Neural progenitor cell (in vitro differentiated cells): ENCODE measurements around the gene HVCN1. TPM values are rescaled to one million over a fixed set of nuclear protein-coding genes. Genes with fewer than 3 reads are reported as not detected.

Source experiments
- DNase-seq: peaks from one replicate; pipeline ENCODE4 v3.0.0-alpha.2; 2016; ENCODE audit warnings: low spot score
- H2AFZ ChIP-seq: fragments of 200-600 bp; sonication (generic); replicated peaks from 2 replicates; pipeline ENCODE4 v1.6.1; 2016; ENCODE audit warnings: antibody characterized with exemption
- H3F3A ChIP-seq: fragments of 200-600 bp; sonication (generic); 2 replicates; pipeline ENCODE4 v1.6.1; 2016; ENCODE audit warnings: antibody characterized with exemption, low read depth
- H3K27ac ChIP-seq: fragments of 200-600 bp; sonication (generic); 2 replicates; pipeline ENCODE4 v1.5.1; 2016; ENCODE audit warnings: mild to moderate bottlenecking
- H3K27me3 ChIP-seq: fragments of 200-600 bp; sonication (generic); 2 replicates; pipeline ENCODE4 v1.6.1; 2016; ENCODE audit warnings: mild to moderate bottlenecking, moderate library complexity
- H3K36me3 ChIP-seq: fragments of 200-600 bp; sonication (generic); 2 replicates; pipeline ENCODE4 v1.5.1; 2016
- H3K4me1 ChIP-seq: fragments of 200-600 bp; sonication (generic); 2 replicates; pipeline ENCODE4 v1.6.1; 2016; ENCODE audit warnings: mixed run types
- H3K4me2 ChIP-seq: fragments of 200-600 bp; sonication (generic); 2 replicates; pipeline ENCODE4 v1.6.1; 2016
- H3K4me3 ChIP-seq: fragments of 200-600 bp; sonication (generic); 2 replicates; pipeline ENCODE4 v1.5.1; 2016
- H3K79me2 ChIP-seq: fragments of 200-600 bp; sonication (generic); 2 replicates; pipeline ENCODE4 v1.6.1; 2016; ENCODE audit warnings: low read depth
- H3K9ac ChIP-seq: fragments of 200-600 bp; sonication (generic); 2 replicates; pipeline ENCODE4 v1.6.1; 2016
- H3K9me3 ChIP-seq: fragments of 200-600 bp; sonication (generic); 2 replicates; pipeline ENCODE4 v1.5.1; 2016; ENCODE audit warnings: low read depth
- H4K20me1 ChIP-seq: fragments of 200-600 bp; sonication (generic); 2 replicates; pipeline ENCODE4 v1.6.1; 2016; ENCODE audit warnings: low read depth
- H3K27ac Mint-ChIP-seq: 3 replicates; pipeline ENCODE4 v1.8.0; 2021; ENCODE audit warnings: mixed read lengths
- H3K27me3 Mint-ChIP-seq: 2 replicates; pipeline ENCODE4 v1.8.0; 2022; ENCODE audit warnings: low read depth, mild to moderate bottlenecking, inconsistent platforms, moderate library complexity, mixed read lengths; ENCODE audit not compliant: insufficient read depth
- H3K36me3 Mint-ChIP-seq: 3 replicates; pipeline ENCODE4 v1.8.0; 2021; ENCODE audit warnings: mixed read lengths
- H3K4me1 Mint-ChIP-seq: 3 replicates; pipeline ENCODE4 v1.8.0; 2021; ENCODE audit warnings: mixed read lengths
- H3K4me3 Mint-ChIP-seq: 3 replicates; pipeline ENCODE4 v1.8.0; 2021; ENCODE audit warnings: mild to moderate bottlenecking, moderate library complexity, mixed read lengths
- H3K9me3 Mint-ChIP-seq: 3 replicates; pipeline ENCODE4 v1.8.0; 2020; ENCODE audit warnings: mixed read lengths
- CTCF ChIP-seq: fragments of 200-600 bp; sonication (generic); IDR thresholded peaks from 2 replicates; pipeline ENCODE4 v1.5.1; 2017; ENCODE audit warnings: antibody characterized with exemption, mild to moderate bottlenecking
- EZH2 ChIP-seq: fragments of 200-600 bp; sonication (generic); IDR thresholded peaks from 2 replicates; pipeline ENCODE4 v1.6.1; 2017; ENCODE audit warnings: antibody characterized with exemption, mild to moderate bottlenecking, moderate library complexity
- EZH2phosphoT487 ChIP-seq: fragments of 200-600 bp; sonication (generic); IDR thresholded peaks from 2 replicates; pipeline ENCODE4 v1.6.1; 2017; ENCODE audit warnings: antibody characterized with exemption
- total RNA-seq: library from RNA; depleted of rRNA; stranded (reverse); fragments of >200 nt; gene quantifications from 2 replicates; pipeline ENCODE4 v1.2.3, GENCODE V29; 2015; ENCODE audit warnings: low replicate concordance

The HVCN1 gene
- total RNA-seq, 1 donor from 2014 or later: 16.4 TPM

GRCh38 chr12:110683888-110684287, 5.0 kb downstream of the HVCN1 start:
- Histone ChIP-seq H2AFZ (no peak overlapping the region), H3K79me2 (no peaks in the 10 kb centered on the region), H3K4me1 (no peaks in the 10 kb centered on the region), H3K36me3 (no peaks in the 10 kb centered on the region), H4K20me1 (no peaks in the 10 kb centered on the region), H3K27me3 (peaks cover 19% of the 10 kb centered on the region), H3K27ac (no peak overlapping the region), H3K4me2 (no peak overlapping the region), H3K9me3 (no peaks in the 10 kb centered on the region), H3K9ac (no peak overlapping the region), H3F3A (no peaks in the 10 kb centered on the region), H3K4me3 (no peak overlapping the region)
- DNase-seq: no peak
- Mint-ChIP-seq H3K4me3 (no peak overlapping the region), H3K36me3 (no peaks in the 10 kb centered on the region), H3K27ac (no peak overlapping the region), H3K4me1 (no peaks in the 10 kb centered on the region), H3K27me3 (peaks cover 10% of the 10 kb centered on the region), H3K9me3 (peaks cover 6% of the 10 kb centered on the region)
- TF ChIP-seq EZH2phosphoT487: no peak
- TF ChIP-seq EZH2: no peak
- no peak for TF ChIP-seq CTCF

GRCh38 chr12:110680032-110680431, 8.9 kb downstream of the HVCN1 start:
- H3K27me3 ChIP-seq: no peaks in the 10 kb centered on the region
- H3K4me2 ChIP-seq: no peak overlapping the region
- H3K9me3 Mint-ChIP-seq: peaks cover 2% of the 10 kb centered on the region
- no peak overlapping the region for H3K4me3 ChIP-seq
- no peaks in the 10 kb centered on the region for H3K4me1 ChIP-seq
- no peaks in the 10 kb centered on the region for H3K27me3 Mint-ChIP-seq
- no peaks in the 10 kb centered on the region for H3K9me3 ChIP-seq
- H3K36me3 Mint-ChIP-seq: no peaks in the 10 kb centered on the region
- H3K9ac ChIP-seq: no peak overlapping the region
- H4K20me1 ChIP-seq: no peaks in the 10 kb centered on the region
- peaks cover 13% of the 10 kb centered on the region for H3K4me1 Mint-ChIP-seq
- H3K79me2 ChIP-seq: no peaks in the 10 kb centered on the region
- no peaks in the 10 kb centered on the region for H3K36me3 ChIP-seq
- no peak overlapping the region for H3K27ac ChIP-seq
- H2AFZ ChIP-seq: no peak overlapping the region
- no peak overlapping the region for H3K4me3 Mint-ChIP-seq
- DNase-seq: no peak
- no peak overlapping the region for H3K27ac Mint-ChIP-seq
- TF ChIP-seq CTCF: no peak
- no peak for TF ChIP-seq EZH2
- no peaks in the 10 kb centered on the region for H3F3A ChIP-seq

GRCh38 chr12:110679201-110679600, 9.7 kb downstream of the HVCN1 start:
- DNase-seq: no peak

More at GRCh38 chr12:110679201-110679600, 9.7 kb downstream of the HVCN1 start:
- no peaks in the 10 kb centered on the region for H4K20me1 ChIP-seq
- peaks cover 13% of the 10 kb centered on the region for H3K4me1 Mint-ChIP-seq
- no peaks in the 10 kb centered on the region for H3K4me1 ChIP-seq
- H3K27me3 ChIP-seq: no peaks in the 10 kb centered on the region
- no peaks in the 10 kb centered on the region for H3K9me3 ChIP-seq
- no peak overlapping the region for H3K9ac ChIP-seq
- no peaks in the 10 kb centered on the region for H3K79me2 ChIP-seq
- H3K9me3 Mint-ChIP-seq: peaks cover 5% of the 10 kb centered on the region
- no peak overlapping the region for H2AFZ ChIP-seq
- H3K4me3 Mint-ChIP-seq: no peak overlapping the region
- H3F3A ChIP-seq: no peaks in the 10 kb centered on the region
- H3K36me3 Mint-ChIP-seq: no peaks in the 10 kb centered on the region
- no peak overlapping the region for H3K27ac ChIP-seq
- no peak overlapping the region for H3K4me3 ChIP-seq
- H3K36me3 ChIP-seq: no peaks in the 10 kb centered on the region
- no peak overlapping the region for H3K4me2 ChIP-seq
- H3K27ac Mint-ChIP-seq: no peak overlapping the region
- no peaks in the 10 kb centered on the region for H3K27me3 Mint-ChIP-seq
- no peak for TF ChIP-seq EZH2
- no peak for TF ChIP-seq CTCF
- TF ChIP-seq EZH2phosphoT487: no peak
